ENCODE results near the gene MTA1. TPM values are rescaled to one million over a fixed set of nuclear protein-coding genes. Genes with fewer than 3 reads are reported as not detected.

MTA1 gene
- total and polyA plus RNA-seq, 4 donors = 3.7 to 28.1 (median 21.0) TPM

Other genes with a start within 250 kb of the MTA1 start
- 1 to 10 TPM; 3.8 to 4.8 TPM for gene NUDT14, start 238.5 kb upstream of the MTA1 start, total RNA-seq
- 10 to 100 TPM; 11.1 to 24.2 TPM for gene NUDT14, start 238.5 kb upstream of the MTA1 start, polyA plus RNA-seq
- gene BTBD6, start 171.3 kb upstream of the MTA1 start, total RNA-seq = 10 to 100 TPM; 15.9 to 17.5 TPM
- gene BTBD6, start 171.3 kb upstream of the MTA1 start, polyA plus RNA-seq = 10 to 100 TPM in 1 of 2 donors, 1 to 10 TPM in 1; 5.8 to 18.1 TPM
- gene BRF1, start 118.8 kb upstream of the MTA1 start, total RNA-seq = 10 to 100 TPM; 13.0 to 24.1 TPM
- gene BRF1, start 118.8 kb upstream of the MTA1 start, polyA plus RNA-seq = 1 to 10 TPM; 4.6 to 8.3 TPM
- gene PACS2, start 105.1 kb upstream of the MTA1 start, total RNA-seq = 10 to 100 TPM; 10.2 to 21.9 TPM
- gene PACS2, start 105.1 kb upstream of the MTA1 start, polyA plus RNA-seq = 1 to 10 TPM; 5.1 to 9.5 TPM
- gene TEX22, start 21.3 kb upstream of the MTA1 start, total RNA-seq = under 1 TPM; 0.08 to 0.14 TPM
- under 1 TPM in 1 of 2 donors, not detected in 1; 0.02 TPM for gene TEX22, start 21.3 kb upstream of the MTA1 start, polyA plus RNA-seq
- gene CRIP2, start 55.0 kb downstream of the MTA1 start, total RNA-seq = 10 to 100 TPM in 1 of 2 donors, 1 to 10 TPM in 1; 4.3 to 10.9 TPM
- gene CRIP2, start 55.0 kb downstream of the MTA1 start, polyA plus RNA-seq = 10 to 100 TPM; 30.6 to 40.0 TPM
- gene CRIP1, start 67.1 kb downstream of the MTA1 start, total RNA-seq = 1 to 10 TPM; 1.4 to 1.8 TPM
- gene CRIP1, start 67.1 kb downstream of the MTA1 start, polyA plus RNA-seq = 10 to 100 TPM in 1 of 2 donors, 1 to 10 TPM in 1; 6.0 to 11.4 TPM
- 1 to 10 TPM; 2.2 to 7.5 TPM for gene TEDC1, start 71.4 kb downstream of the MTA1 start, total RNA-seq
- gene TEDC1, start 71.4 kb downstream of the MTA1 start, polyA plus RNA-seq = 1 to 10 TPM in 1 of 2 donors, under 1 TPM in 1; 0.97 to 4.2 TPM
- under 1 TPM; 0.33 to 0.37 TPM for gene TMEM121, start 106.8 kb downstream of the MTA1 start, total RNA-seq
- 1 to 10 TPM in 1 of 2 donors, not detected in 1; 1.5 TPM for gene TMEM121, start 106.8 kb downstream of the MTA1 start, polyA plus RNA-seq